Endothelial cell of umbilical vein (primary cell): ENCODE results near the gene SERPINA12. TPM values are rescaled to one million over a fixed set of nuclear protein-coding genes. Genes with fewer than 3 reads are reported as not detected.

Experiments
- BruUV-seq: library from RNA; stranded (reverse); fragments of 400-500 nt; replicated peaks from 2 replicates; lab custom pipeline; 2021; lab: Mats Ljungman, UMichigan
- CTCF ChIA-PET: fragments of 300-600, 350-600 bp; sonication (Branson Sonifier 250); formaldehyde crosslinking; loops from one replicate; lab custom pipeline; 2021; ENCODE audit warnings: antibody characterized with exemption, inconsistent platforms; lab: Charles Lee
- POLR2A ChIA-PET: fragments of 300-600, 350-600 bp; sonication (Branson Sonifier 250); formaldehyde crosslinking; loops from one replicate; lab custom pipeline; 2021; ENCODE audit warnings: antibody characterized with exemption, inconsistent platforms; lab: Charles Lee
- DNase-seq: peaks from one replicate; pipeline ENCODE4 v3.0.0-alpha.2; 2011; ENCODE audit warnings: low read depth, low spot score
- FAIRE-seq: peaks from 2 replicates; lab custom pipeline; 2011; peaks lifted over from hg19 to GRCh38; lab: Jason Lieb, UNC
- H2AFZ ChIP-seq: 2 replicates; pipeline ENCODE4 v1.6.0; 2012; ENCODE audit warnings: low read depth, low read length, control low read depth, inconsistent platforms
- H3K27ac ChIP-seq: 2 replicates; pipeline ENCODE4 v1.5.1; 2011; ENCODE audit warnings: low read depth, mild to moderate bottlenecking, control low read depth, low read length, moderate library complexity; ENCODE audit not compliant: insufficient read depth
- H3K27me3 ChIP-seq, 2 experiments: 2 replicates each; pipeline versions ENCODE4 v1.6.0 to v1.6.1; 2011; ENCODE audit warnings: low read length in 2 of 2, mixed read lengths in 1 of 2; ENCODE audit not compliant: control insufficient read depth in 2 of 2, insufficient read depth in 2 of 2
- H3K36me3 ChIP-seq, 2 experiments: 2 replicates in 1 of 2; 3 replicates in 1 of 2; pipeline ENCODE4 v1.5.1; 2011; ENCODE audit warnings: low read length in 2 of 2, mild to moderate bottlenecking in 1 of 2, moderate library complexity in 1 of 2; ENCODE audit not compliant: control insufficient read depth in 2 of 2, insufficient read depth in 2 of 2; ENCODE audit errors: extremely low read depth in 1 of 2
- H3K4me1 ChIP-seq: 3 replicates; pipeline ENCODE4 v1.5.1; 2011; ENCODE audit warnings: mild to moderate bottlenecking, low read length; ENCODE audit not compliant: control insufficient read depth, insufficient read depth; ENCODE audit errors: extremely low read depth
- H3K4me2 ChIP-seq: 2 replicates; pipeline ENCODE4 v1.6.1; 2011; ENCODE audit warnings: low read length, control low read depth, mixed read lengths; ENCODE audit not compliant: insufficient read depth
- H3K4me3 ChIP-seq, 3 experiments: fragments of 200-600 bp in 1 of 3; sonication (generic), shearing (Covaris generic) in 1 of 3; replicated peaks in 1 of 3; 2 replicates each; pipeline ENCODE4 v1.5.1; 2011 to 2016; ENCODE audit warnings: control low read depth in 3 of 3, low read length in 3 of 3, mild to moderate bottlenecking in 2 of 3, inconsistent platforms in 1 of 3, low read depth in 1 of 3, moderate library complexity in 1 of 3; ENCODE audit not compliant: insufficient read depth in 1 of 3
- H3K79me2 ChIP-seq: 2 replicates; pipeline ENCODE4 v1.6.0; 2012; ENCODE audit warnings: low read length, inconsistent platforms; ENCODE audit not compliant: control insufficient read depth, insufficient read depth
- H3K9ac ChIP-seq: replicated peaks from 2 replicates; pipeline ENCODE3; 2011; ENCODE audit warnings: low read length, control low read depth; ENCODE audit not compliant: insufficient read depth; ENCODE audit errors: extremely low read depth
- H3K9me1 ChIP-seq: replicated peaks from 3 replicates; pipeline ENCODE4 v1.6.0; 2011; ENCODE audit warnings: mild to moderate bottlenecking, low read length; ENCODE audit not compliant: control insufficient read depth, insufficient read depth; ENCODE audit errors: extremely low read depth
- H3K9me3 ChIP-seq: replicated peaks from 2 replicates; pipeline ENCODE4 v1.5.1; 2012; ENCODE audit warnings: low read length, inconsistent platforms; ENCODE audit not compliant: control insufficient read depth, insufficient read depth
- H4K20me1 ChIP-seq: replicated peaks from 2 replicates; pipeline ENCODE3; 2011; ENCODE audit warnings: mild to moderate bottlenecking, low read length; ENCODE audit not compliant: control insufficient read depth, insufficient read depth; ENCODE audit errors: extremely low read depth
- CTCF ChIP-seq, 2 donors: IDR thresholded peaks; 1 replicate in 1 of 2; 2 replicates in 1 of 2; pipeline ENCODE4 v1.5.1; 2011; ENCODE audit warnings: low read length in 2 of 2, mild to moderate bottlenecking in 2 of 2, moderate library complexity in 2 of 2, control low read depth in 1 of 2, inconsistent platforms in 1 of 2, low read depth in 1 of 2; ENCODE audit not compliant: insufficient read depth in 1 of 2; ENCODE audit errors: extremely low read depth in 1 of 2
- EZH2 ChIP-seq: IDR thresholded peaks from 2 replicates; pipeline ENCODE4 v1.6.1; 2012; ENCODE audit warnings: borderline replicate concordance, low read depth, mild to moderate bottlenecking, moderate library complexity, low read length, inconsistent platforms; ENCODE audit not compliant: severe bottlenecking
- FOS ChIP-seq: IDR thresholded peaks from 2 replicates; pipeline ENCODE4 v1.6.1; 2011; ENCODE audit warnings: mild to moderate bottlenecking, low read length, moderate library complexity, borderline replicate concordance; ENCODE audit not compliant: insufficient read depth
- GATA2 ChIP-seq: IDR thresholded peaks from 2 replicates; pipeline ENCODE4 v1.7.0; 2011; ENCODE audit warnings: low read depth, mild to moderate bottlenecking, moderate library complexity, mixed read lengths, low read length; ENCODE audit not compliant: insufficient read length, insufficient read depth
- JUN ChIP-seq: IDR thresholded peaks from 2 replicates; pipeline ENCODE4 v1.6.1; 2011; ENCODE audit warnings: borderline replicate concordance, low read depth; ENCODE audit not compliant: insufficient read length, insufficient read depth
- MAX ChIP-seq: IDR thresholded peaks from 2 replicates; pipeline ENCODE4 v1.6.1; 2011; ENCODE audit not compliant: insufficient read depth, insufficient read length
- MYC ChIP-seq: IDR thresholded peaks from one replicate; pipeline ENCODE4 v1.6.1; 2011; ENCODE audit warnings: mild to moderate bottlenecking, low read depth, low read length
- POLR2A ChIP-seq: IDR thresholded peaks from 2 replicates; pipeline ENCODE4 v1.6.1; 2012; ENCODE audit warnings: low read depth, mild to moderate bottlenecking, control low read depth, low read length
- POLR2AphosphoS5 ChIP-seq: IDR thresholded peaks from 2 replicates; pipeline ENCODE4 v1.6.1; 2012; ENCODE audit warnings: low read depth, mild to moderate bottlenecking, control low read depth, low read length, moderate library complexity; ENCODE audit not compliant: insufficient read depth
- dilution Hi-C: fragments of 300-500 bp; cut with MboI; formaldehyde crosslinking; loops from one replicate; pipeline ENCODE4 v1.15.0; 2019; ENCODE audit warnings: low sequenced_read_pairs; ENCODE audit not compliant: extremely low pct_ligation_motif_present
- intact Hi-C: fragments of 100-400 bp; cut with micrococcal nuclease; formaldehyde crosslinking; loops from one replicate; pipeline ENCODE4 v1.10.0; 2022
- polyA plus RNA-seq, 4 experiments: library from polyadenylated mRNA; depleted of rRNA in 3 of 4; stranded (reverse) in 3 of 4; unstranded in 1 of 4; fragments of >200 nt; gene quantifications; 2 replicates each; pipeline versions ENCODE4 v1.2.1 to v1.2.3, GENCODE V29; 2011 to 2012; ENCODE audit warnings: missing spikeins in 1 of 4
- total RNA-seq: library from RNA; stranded (reverse); gene quantifications from 2 replicates; pipeline ENCODE4 v1.2.3, GENCODE V29; 2021

SERPINA12 gene
- total and polyA plus RNA-seq, 2 donors (not counting 3 experiments of a cell fraction or from before 2014, with no cell fraction given), result not detected

GRCh38 chr14:94462219-94462551 is 47.1 kb downstream of the SERPINA12 start:
- H3K9me3 ChIP-seq, result peaks cover 2% of the 10 kb centered on the region
- FAIRE-seq, result no peak
- H3K4me3 ChIP-seq, result no peak overlapping the region
- no peak overlapping the region for H3K4me2 ChIP-seq
- intact Hi-C loops (no loop called here), dilution Hi-C loops (no loop called here)
- CTCF ChIA-PET, result no interaction called here
- H3K4me1 ChIP-seq, result no peaks in the 10 kb centered on the region
- H3K27me3 ChIP-seq, result no peaks in the 10 kb centered on the region
- H3K27ac ChIP-seq, result no peak overlapping the region
- no peaks in the 10 kb centered on the region for H3K36me3 ChIP-seq
- TF ChIP-seq MAX (no peak), GATA2 (no peak), POLR2A (no peak), POLR2AphosphoS5 (no peak), JUN (no peak), CTCF (IDR thresholded peaks at IDR 0.05; ENCODE audit: extremely low read depth in 1 of 2, insufficient read depth in 1 of 2, low read depth in 1 of 2, low read length in 2 of 2) (no peak), MYC (no peak), EZH2 (no peak), FOS (no peak)
- BruUV-seq, result no TSS peak
- no peak overlapping the region for H2AFZ ChIP-seq
- POLR2A ChIA-PET, result no interaction called here
- H3K79me2 ChIP-seq, result no peaks in the 10 kb centered on the region
- DNase-seq, result no peak
- H3K9ac ChIP-seq, result no peak overlapping the region
- H3K9me1 ChIP-seq, result no peaks in the 10 kb centered on the region
- H4K20me1 ChIP-seq, result no peaks in the 10 kb centered on the region
